ENCODE results near the gene MYCN.
"Not testable (repeated sequence)": the region's sequence is repeated elsewhere in the genome, so short reads cannot be mapped to it uniquely, and the experiment has no call there.

The MYCN gene

DNA sequence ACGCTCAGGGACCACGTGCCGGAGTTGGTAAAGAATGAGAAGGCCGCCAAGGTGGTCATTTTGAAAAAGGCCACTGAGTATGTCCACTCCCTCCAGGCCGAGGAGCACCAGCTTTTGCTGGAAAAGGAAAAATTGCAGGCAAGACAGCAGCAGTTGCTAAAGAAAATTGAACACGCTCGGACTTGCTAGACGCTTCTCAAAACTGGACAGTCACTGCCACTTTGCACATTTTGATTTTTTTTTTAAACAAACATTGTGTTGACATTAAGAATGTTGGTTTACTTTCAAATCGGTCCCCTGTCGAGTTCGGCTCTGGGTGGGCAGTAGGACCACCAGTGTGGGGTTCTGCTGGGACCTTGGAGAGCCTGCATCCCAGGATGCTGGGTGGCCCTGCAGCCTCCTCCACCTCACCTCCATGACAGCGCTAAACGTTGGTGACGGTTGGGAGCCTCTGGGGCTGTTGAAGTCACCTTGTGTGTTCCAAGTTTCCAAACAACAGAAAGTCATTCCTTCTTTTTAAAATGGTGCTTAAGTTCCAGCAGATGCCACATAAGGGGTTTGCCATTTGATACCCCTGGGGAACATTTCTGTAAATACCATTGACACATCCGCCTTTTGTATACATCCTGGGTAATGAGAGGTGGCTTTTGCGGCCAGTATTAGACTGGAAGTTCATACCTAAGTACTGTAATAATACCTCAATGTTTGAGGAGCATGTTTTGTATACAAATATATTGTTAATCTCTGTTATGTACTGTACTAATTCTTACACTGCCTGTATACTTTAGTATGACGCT, 5.8 kb downstream of the MYCN start:
- DNase-seq = no peak

GRCh38 chr2:15946983-15947382, 6.6 kb downstream of the MYCN start:
- no peak for DNase-seq

DNA sequence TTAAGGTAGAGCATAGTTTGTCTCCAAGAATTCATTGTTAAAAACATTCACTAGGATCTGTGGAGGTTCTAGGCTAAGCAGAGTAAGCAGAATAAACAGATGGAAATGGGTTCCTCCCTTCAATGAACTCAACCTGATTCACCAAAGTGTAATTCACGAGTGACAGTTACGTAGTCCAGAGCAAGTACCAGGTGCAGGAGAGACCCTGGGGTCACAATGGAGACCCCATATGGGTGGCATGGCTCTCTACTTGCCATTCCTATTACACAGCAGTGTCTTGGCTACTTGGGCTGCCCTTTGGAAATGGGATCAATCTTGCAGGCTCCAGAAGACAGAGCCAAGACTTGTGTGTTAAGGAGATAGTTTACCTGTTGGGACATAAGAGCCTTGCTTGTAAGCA, 7.1 kb downstream of the MYCN start:
- no peak for DNase-seq

DNA sequence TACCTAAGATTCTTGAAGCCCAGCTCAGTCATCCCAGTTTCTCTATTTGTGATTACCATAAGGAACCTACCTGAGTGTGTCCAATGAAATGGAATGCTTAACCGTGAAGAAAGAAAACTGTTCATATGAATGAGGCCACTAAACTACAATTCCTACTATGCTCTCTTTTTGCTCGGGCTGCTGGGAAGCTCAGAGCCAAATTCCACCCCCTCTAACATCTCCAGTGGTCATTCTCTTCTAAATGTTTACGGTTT, 8.3 kb downstream of the MYCN start:
- no peak for DNase-seq

DNA sequence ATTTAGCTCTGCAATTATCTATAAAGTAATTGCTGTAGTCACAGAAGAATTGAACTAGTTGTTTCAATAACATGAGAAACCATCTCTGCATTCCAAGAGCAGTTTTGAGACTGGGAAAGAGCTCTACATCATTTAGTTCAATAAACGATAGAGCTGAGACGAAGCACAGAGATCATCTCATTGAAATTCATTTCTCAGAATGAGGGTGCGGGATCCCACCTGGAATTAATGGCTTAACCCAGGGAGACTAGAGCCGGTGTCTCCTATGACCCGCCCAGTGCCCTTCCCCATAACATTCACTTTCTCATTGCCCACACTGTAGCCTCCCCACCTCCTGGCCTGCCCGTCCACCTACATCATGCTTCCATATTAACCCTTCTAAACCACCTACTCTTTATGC, 8.8 kb downstream of the MYCN start:
- no peak for DNase-seq

DNA sequence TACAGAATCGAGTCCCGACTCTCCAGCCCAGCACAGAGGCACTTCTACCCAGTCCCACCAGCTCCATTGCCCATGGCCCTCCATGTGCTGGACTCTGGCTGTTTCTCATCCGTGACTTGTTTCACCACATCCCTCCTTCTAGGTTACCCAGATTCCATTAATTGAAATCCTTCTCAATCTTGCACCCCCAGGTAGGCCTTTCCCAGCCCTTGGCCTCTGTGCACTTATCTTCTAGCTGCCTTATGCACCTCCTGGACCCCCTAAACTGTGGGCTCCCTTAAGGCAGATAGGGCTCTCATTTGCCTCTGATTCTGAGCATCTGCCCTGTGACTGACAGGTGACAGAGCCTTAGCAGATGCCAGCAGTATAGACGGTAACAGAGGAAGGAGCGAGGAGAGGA, 9.2 kb downstream of the MYCN start:
- DNase-seq = no peak

DNA sequence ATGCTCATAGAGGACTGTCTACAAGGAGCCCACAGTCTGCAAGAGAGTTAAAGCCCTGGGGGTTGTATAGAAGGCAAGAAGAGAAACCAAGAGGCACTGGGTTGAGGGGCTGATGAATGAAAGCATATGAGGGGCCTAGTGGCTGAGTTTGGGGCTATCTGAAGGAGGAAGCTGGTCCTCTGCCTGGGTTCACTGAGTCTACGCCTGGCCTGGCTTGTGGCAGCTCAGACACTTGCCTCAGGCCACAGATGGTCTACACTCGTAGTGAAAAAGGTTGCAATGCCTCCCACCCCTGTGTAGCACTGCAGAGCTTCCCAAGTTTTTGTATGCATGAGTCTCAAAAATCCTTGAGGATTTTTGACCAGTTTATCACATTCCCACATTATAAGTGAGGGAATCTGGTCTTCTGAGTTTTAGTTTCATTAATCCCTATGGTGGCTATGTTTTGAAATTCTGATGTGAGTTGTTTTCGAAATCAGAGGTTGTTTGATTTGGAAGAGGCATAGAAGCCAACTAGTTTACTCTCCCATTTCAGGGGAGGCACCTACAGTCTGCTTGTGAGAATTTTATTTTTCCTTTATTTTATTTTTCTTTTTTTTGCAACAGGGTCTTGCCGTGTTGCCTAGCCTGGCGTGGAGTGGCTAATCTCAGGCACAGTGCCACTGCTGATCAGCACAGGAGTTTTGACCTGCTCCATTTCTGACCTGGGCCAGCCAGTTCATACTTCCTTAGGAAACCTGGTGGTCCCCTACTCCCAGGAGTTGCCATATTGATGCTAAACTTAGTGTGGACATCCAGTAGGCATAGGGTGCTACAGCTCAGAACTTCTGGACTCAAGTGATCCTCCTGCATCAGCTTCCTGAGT, 10.0 kb downstream of the MYCN start:
- no peak for DNase-seq

GRCh38 chr2:15951936-15952335, 11.6 kb downstream of the MYCN start:
- DNase-seq = not testable (repeated sequence)

DNA sequence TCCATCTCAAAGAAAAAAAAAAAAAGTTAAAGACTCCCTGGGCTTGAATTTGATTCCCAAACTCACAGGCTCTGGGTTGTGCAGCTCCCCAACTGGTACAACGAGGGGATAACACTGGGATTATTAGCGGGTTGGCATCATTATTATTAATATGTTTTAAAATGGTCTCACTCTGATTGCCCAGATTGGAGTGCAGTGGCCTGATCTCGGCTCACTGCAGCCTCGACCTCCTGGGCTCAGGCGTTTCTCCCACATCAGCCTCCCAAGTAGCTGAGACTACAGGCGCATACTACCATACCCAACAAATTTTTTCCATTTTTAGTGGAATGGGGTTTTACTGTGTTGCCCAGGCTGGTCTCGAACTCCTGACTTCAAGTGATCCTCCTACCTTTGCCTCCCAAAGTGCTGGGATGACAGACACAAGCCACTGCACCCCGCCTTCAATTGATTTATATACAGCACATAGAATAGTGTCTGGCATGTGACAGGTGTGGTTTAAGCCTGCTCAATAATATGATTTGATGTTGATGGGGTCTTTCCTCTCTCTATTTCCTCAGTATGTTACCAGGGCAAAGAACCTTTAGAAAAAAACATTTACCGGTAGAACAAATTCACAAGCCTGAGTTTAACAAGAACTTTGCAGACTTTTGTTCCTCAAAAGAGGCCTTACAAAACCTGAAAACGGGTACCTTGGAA, 12.2 kb downstream of the MYCN start:
- DNase-seq = no peak

GRCh38 chr2:15953147-15953630, 12.8 kb downstream of the MYCN start:
- no peak for DNase-seq

- no peak for DNase-seq
Observed at GRCh38 chr2:15953891-15954680, 13.7 kb downstream of the MYCN start.

DNA sequence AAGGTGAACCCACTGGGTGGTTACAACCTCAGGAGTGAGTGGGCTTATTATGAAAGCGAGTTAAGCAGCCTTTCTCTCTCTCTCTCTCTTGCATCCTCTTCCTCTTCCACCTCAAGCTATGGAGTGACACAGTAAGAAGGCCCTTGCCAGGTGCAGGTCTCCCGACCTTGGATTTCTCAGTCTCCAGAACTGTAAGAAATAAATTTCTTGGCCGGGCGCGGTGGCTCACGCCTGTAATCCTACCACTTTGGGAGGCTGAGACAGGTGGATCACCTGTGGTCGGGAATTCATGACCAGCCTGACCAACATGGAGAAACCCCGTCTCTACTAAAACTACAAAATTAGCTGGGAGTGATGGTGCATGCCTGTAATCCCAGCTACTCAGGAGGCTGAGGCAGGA, 14.4 kb downstream of the MYCN start:
- DNase-seq = no peak

DNA sequence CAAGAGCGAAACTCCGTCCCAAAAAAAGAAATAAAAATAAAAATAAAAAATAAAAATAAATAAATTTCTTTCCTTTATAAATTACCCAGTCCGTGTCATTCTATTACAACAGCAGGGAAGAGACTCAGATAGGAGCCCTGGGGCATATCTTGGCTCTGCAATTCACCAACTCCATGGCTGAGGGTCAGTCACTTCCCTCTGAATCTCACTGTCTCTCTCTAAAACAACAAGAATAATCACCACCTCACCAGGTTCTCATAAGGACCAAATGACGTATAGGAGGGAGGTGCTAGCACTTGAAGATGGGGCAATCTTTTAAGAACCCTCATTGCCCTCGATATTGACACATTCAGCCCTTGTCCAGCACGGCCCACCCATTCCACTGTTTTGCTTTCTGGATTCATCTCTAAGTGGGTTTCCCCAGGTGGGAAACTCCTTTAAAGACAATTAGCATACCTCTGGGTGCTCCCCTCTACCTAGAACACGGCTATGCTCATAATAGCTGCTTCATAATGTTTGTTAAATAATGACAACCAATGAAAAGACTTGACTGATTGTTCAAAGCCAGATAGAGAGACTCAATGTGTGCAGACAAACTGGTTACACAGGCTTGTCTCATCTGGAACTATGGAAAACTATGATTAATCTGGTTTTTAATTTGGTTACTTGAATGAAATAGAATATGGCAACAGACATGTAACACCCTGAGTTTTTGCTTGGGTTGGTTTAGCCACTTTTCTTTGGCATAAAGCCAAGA, 15.1 kb downstream of the MYCN start:
- DNase-seq = no peak

- DNase-seq = no peak
Observed at GRCh38 chr2:15956230-15956629, 15.9 kb downstream of the MYCN start.

GRCh38 chr2:15956751-15957736, 16.7 kb downstream of the MYCN start:
- DNase-seq = no peak

DNA sequence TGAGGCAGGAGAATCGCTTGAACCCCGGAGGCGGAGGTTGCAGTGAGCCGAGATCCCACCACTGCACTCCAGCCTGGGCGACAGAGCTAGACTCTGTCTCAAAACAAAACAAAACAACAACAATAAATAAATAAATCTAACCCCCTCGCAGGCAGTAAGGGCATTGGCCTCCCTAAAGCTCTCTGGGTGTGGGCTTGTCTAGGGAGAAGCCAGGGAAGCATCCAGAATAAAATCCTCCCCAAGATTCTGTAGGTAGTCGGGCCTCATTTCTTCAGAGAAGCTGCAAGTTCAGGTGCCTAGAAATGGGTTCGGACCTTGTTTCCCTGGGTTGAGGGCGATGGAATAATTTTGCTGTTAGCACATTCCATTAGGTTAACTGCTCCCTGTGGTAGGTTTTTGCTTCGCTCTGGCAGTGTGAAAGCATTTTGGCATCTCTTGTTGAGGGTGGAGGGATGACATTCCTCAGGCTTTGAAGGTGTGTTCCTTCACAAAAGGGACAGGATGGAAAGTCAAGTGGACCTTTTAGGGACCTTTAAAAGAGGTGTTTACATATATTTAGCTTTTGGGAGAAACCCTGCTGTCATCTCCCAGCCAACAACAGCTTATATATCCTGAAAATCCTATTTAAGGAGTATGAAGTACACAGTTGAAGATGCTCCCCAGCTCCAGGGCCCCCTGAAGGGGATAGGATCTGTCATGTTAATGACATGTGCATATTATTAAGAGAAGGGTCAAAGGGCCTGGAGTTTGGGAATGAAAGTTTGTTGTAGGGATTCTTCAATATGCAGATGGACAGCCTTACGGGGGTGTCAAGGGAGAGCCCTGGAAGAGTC, 17.7 kb downstream of the MYCN start:
- no peak for DNase-seq

DNA sequence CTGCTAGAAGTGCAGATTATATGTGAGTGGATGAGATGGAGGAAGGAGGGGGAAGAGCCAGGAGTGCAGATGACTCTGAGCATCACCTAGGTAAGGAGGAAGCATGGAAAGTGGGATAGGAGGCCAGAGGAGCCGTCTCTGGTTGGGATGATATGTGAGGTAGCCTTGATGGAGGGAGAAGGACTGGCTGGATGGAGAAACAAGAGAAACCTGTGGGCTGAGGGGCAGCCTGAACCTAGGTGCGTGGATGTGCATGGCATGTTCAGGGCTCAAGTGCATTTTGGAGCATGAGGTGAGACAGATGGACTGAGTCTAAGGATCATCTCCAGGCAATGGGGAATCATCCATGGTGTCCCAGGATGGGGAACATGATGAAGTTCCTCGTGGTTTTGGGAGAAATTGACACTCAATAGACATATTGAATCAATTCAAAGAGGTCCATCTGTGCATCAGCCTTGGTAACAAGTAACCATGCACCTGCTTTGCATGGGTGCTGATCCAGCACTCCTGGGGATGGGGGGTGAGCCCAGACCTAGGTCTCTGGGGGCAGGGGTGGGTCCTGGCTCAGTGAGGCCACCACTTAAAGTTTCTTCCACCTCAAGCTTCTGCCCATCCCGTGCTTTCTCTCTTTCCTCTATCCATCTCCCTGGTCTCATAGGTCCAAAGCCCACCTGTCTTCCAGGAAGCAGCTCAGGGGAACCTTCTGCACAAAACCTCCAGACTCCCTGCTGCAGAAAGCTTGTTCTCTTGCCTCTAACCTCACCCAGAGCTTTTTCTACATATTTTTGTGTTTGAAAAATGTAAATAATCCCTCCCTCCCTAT, 19.2 kb downstream of the MYCN start:
- DNase-seq = no peak

- not testable (repeated sequence) for DNase-seq
Observed at GRCh38 chr2:15960154-15960520, 19.8 kb downstream of the MYCN start.
